Left ventricle myocardium superior (tissue), 1 donor: ENCODE data around the gene OOSP2. TPM values are rescaled to one million over a fixed set of nuclear protein-coding genes. Genes with fewer than 3 reads are reported as not detected.
A peak's percentile ranks its signal among the peaks of the same experiment; 100 is the strongest.

ENCODE experiments used
- ATAC-seq: fragments of 200-7000 bp; cut with Tn5 transposase; one replicate; pipeline ENCODE4 v1.9.1; 2020; ENCODE audit warnings: mild to moderate bottlenecking, moderate library complexity
- DNase-seq: peaks from one replicate; pipeline ENCODE4 v3.0.0-alpha.2; 2020
- intact Hi-C: fragments of 100-400 bp; cut with micrococcal nuclease; formaldehyde crosslinking; loops from one replicate; pipeline ENCODE4 v1.11.0; 2022
- total RNA-seq: library from RNA; stranded (reverse); fragmentation: NEBNext Ultra II Directional; extraction: Animal tissue kit (Norgen Biotek cat#: 25700); gene quantifications from one replicate; pipeline ENCODE4 v1.2.1, GENCODE V29; 2021
- donor health status: DM: no; HTN: yes; CAD: no; lungs with severe emphysema.

OOSP2 gene
- total RNA-seq, 1 donor from 2014 or later = not detected

DNA sequence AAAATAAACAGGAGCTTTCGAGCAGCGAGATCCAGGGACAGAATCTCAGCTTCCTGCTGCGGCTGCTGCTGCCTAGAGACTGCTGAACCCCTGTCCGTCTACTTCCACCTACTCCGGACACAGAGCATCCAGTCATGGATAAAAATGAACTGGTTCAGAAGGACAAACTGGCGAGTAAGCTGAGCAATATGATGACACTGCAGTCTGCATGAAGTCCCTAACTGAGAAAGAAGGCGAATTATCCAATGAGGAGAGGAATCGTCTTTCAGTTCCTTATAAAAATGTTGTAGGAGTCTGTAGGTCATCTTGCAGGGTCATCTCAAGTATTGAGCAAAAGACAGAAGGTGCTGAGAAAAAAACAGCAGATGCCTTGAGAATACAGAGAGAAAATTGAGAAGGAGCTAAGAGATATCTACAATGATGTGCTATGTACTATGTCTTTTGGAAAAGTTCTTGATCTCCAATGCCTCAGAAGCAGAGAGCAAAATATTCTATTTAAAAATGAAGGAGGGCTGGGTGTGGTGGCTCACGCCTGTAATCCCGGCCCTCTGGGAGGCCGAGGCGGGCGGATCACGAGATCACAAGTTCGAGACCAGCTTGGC lies 37.1 kb downstream of the OOSP2 start:
- no peak for DNase-seq
- intact Hi-C loops = no loop called here
- no peak for ATAC-seq

DNA sequence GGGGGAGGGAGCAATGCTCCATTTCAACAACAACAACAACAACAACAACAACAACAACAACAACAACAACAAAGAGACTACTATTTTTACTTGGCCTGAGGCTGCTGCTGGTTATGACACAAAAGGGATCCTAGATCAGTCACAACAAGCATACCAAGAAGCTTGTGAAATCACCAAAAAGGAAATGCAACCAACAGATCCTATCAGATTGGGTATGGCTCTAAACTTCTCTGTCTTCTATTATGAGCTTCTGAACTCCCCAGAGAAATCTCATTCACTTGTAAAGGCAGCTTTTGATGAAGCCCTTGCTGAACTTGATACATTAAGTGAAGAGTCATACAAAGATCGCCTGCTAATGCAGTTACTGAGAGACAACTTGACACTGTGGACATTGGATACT lies 37.8 kb downstream of the OOSP2 start:
- intact Hi-C loops = no loop called here
- DNase-seq (no peak), ATAC-seq (no peak)

DNA sequence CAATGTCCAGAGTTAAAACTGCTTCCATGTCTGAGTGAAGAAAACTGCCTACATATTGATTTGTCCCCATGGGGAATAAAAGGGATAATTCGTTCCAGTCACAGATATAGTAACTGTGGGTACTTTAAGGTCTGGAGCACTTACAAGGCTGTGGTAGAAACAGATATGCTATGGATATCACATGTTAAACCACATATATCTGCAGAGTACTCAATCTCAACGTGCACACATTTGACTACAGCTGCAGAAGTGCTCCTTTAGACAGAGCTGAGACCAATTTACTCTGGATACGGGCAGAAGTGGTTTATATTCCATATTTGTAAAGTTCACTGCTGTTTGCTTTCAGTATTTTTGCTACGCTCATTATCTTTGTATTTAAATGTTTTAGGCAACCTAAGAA lies 38.5 kb downstream of the OOSP2 start:
- DNase-seq (no peak), ATAC-seq (no peak)
- intact Hi-C loops = no loop called here

DNA sequence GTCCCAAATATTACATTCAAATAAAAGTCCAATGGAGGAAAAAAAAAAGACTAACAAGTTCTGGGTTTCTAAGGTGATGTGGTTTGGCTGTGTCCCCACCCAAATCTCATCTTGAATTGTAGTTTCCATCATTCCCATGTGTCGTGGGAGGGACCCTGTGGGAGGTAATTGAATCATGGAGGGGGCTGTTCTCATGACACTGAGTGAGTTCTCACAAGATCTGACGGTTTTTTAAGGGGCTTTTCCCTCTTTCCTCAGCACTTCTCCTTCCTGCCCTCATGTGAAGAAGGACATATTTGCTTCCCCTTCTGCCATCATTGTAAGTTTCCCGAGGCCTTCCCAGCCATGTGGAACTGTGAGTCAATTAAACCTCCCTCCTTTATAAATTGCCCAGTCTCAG lies 40.3 kb downstream of the OOSP2 start:
- no peak for DNase-seq
- intact Hi-C loops = no loop called here
- ATAC-seq = no peak

DNA sequence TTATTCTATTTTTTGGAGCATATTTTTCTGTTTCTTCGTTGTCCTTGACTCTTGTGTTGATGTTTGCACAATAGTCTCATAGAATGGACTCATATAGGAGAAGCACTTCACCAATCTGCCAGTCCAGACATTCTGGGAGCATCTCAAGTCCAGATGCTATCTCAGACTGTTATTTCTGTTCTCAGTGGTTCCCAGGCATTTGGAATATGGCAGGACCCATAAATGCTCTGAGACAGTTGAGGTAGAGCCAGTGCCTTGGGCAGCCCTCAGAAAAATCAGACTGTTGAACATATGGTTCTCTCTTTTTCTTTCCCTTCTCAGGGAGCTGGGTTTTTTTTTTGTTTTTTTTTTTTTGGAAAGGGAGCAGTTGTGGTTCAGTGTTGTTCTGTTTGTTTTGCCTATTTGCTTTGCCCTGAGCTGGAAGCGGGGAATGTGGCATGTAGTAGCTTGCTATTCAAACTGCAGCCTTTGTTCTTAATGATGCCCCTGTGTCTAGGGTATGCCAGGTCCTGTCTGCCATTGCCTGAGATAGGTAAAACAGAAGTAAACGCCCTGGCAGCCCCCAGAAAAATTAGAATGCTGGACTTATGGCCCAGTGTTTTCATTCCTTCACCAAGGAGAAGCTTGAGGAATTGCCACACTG lies 44.5 kb downstream of the OOSP2 start:
- intact Hi-C loops = no loop called here
- no peak for DNase-seq

DNA sequence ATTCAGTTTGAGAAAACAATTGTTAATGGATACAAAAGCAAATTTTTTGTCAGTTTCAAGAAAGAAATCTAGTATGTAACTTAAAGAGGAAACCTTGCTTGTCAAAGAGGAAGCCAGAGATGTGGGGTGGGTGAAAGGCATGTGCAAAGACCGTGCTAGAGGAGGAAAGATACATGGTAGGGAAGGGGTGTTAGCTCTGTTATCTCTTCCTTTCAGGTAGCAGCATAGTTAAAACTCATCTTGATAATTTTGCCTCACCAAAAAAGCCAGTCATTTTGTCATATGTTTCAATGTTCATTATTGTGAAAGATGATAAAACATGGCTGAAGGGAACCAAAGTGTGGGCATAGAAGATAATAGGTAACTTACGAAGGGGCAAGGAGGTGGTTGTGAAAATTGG lies 45.7 kb downstream of the OOSP2 start:
- intact Hi-C loops = no loop called here

More for the DNA sequence above, 44.5 kb downstream of the OOSP2 start:
- ATAC-seq = no peak

DNA sequence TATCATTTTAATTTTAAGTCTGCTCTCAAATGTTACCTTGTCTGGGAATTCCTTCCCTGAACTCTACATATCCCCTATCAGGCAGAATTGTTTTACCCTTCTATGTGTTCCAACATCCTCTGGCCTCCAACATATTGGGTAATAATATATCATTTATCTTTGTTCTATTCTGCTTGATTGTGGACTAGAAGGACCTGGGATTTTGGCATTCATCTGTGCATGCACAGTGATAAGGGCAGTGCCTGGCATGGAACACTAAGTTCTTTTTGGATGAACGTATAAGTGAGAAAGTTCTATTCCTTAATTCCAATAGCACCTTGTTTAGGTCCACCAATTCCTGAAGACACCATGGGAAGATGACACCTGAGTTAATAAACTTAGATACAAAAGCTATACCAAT lies 47.0 kb downstream of the OOSP2 start:
- intact Hi-C loops = no loop called here
- DNase-seq = no peak
- peak; percentile 30 for ATAC-seq

More for the DNA sequence above, 45.7 kb downstream of the OOSP2 start:
- DNase-seq = no peak
- no peak for ATAC-seq

DNA sequence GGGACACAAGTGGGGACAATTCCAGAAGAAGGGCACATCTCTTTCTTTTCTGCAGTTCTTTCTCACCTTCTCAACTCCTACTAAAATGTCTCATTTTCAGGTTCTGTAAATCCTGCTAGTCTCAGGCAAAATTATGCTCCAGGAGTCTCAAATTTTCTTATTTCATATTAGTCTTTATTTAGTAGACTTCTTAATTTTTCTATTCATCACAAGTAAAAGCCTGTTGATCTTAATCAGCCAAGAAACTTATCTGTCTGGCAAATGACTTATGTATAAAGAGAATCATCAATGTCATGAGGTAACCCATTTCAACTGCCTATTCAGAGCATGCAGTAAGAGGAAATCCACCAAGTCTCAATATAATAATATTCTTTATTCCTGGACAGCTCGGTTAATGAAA lies 48.2 kb downstream of the OOSP2 start, which contains the start of gene MS4A2:
Gene MS4A2 (plus strand): TSS at position 301 of the 400 bp plus-strand sequence. CDS start 102 bp downstream, outside the sequence.
- no peak for ATAC-seq
- intact Hi-C loops = no loop called here
- DNase-seq = no peak

DNA sequence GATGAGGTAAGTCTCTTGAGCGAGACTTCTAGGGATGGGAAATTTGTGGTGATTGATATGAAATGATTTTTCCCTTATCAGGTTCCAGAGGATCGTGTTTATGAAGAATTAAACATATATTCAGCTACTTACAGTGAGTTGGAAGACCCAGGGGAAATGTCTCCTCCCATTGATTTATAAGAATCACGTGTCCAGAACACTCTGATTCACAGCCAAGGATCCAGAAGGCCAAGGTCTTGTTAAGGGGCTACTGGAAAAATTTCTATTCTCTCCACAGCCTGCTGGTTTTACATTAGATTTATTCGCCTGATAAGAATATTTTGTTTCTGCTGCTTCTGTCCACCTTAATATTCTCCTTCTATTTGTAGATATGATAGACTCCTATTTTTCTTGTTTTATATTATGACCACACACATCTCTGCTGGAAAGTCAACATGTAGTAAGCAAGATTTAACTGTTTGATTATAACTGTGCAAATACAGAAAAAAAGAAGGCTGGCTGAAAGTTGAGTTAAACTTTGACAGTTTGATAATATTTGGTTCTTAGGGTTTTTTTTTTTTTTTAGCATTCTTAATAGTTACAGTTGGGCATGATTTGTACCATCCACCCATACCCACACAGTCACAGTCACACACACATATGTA lies 55.4 kb downstream of the OOSP2 start:
- ATAC-seq (no peak), DNase-seq (no peak)
- intact Hi-C loops = no loop called here

DNA sequence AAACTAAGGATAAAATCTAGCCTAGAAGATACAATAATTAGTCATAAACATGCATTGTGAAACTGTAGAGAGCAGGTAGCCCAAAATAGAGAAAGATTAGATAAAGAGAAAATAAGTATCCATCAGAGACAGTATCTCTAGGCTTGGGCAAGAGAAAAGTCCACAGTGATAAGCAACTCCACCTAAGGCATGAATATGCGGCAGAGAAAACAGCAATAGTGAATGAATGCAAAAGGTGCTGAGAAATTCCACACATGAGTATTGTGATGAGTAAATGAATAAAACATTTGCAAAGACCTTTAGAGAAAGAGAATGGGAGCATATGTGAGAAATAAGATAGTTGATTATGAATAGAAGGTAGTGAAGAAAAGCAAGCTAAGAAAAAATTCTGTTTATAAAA lies 57.0 kb downstream of the OOSP2 start:
- intact Hi-C loops = no loop called here

More for the DNA sequence above, 57.0 kb downstream of the OOSP2 start:
- no peak for DNase-seq
- ATAC-seq = no peak

Other genes with a start within 250 kb of the OOSP2 start
- gene MRPL16, start 229.6 kb upstream of the OOSP2 start, total RNA-seq = 103 TPM
- not detected for gene CBLIF, start 194.9 kb upstream of the OOSP2 start, total RNA-seq
- gene TCN1, start 173.9 kb upstream of the OOSP2 start, total RNA-seq = not detected
- not detected for gene OOSP3, start 161.6 kb upstream of the OOSP2 start, total RNA-seq
- gene OOSP1, start 102.0 kb upstream of the OOSP2 start, total RNA-seq = not detected
- gene OOSP4A, start 76.4 kb upstream of the OOSP2 start, total RNA-seq = not detected
- not detected for gene OOSP4B, start 23.2 kb upstream of the OOSP2 start, total RNA-seq
- not detected for gene MS4A3, start 16.3 kb downstream of the OOSP2 start, total RNA-seq
- gene MS4A2, start 48.3 kb downstream of the OOSP2 start, total RNA-seq = 0.42 TPM
- 49.3 TPM for gene MS4A6A, start 142.7 kb downstream of the OOSP2 start, total RNA-seq
- gene MS4A4E, start 202.7 kb downstream of the OOSP2 start, total RNA-seq = 0.79 TPM
- 13.4 TPM for gene MS4A4A, start 240.3 kb downstream of the OOSP2 start, total RNA-seq